IMR-90 (cell line): Measurements from ENCODE around the gene RNPEP. TPM values are rescaled to one million over a fixed set of nuclear protein-coding genes. Genes with fewer than 3 reads are reported as not detected.
A peak's percentile ranks its signal among the peaks of the same experiment; 100 is the strongest.

Source experiments
- ATAC-seq: fragments of 200-7000 bp; cut with Tn5 transposase; 2 replicates; pipeline ENCODE4 v1.9.1; 2020; ENCODE audit warnings: low read depth, mild to moderate bottlenecking, moderate library complexity
- BruUV-seq: library from RNA; stranded (reverse); fragments of 400-500 nt; replicated peaks from 2 replicates; lab custom pipeline; 2021; lab: Mats Ljungman, UMichigan
- CTCF ChIA-PET: fragments of 300-600 bp; formaldehyde crosslinking; extraction: SDS; loops from one replicate; lab custom pipeline; 2021; ENCODE audit warnings: antibody characterized with exemption; lab: Yijun Ruan, JAX
- POLR2A ChIA-PET: fragments of 300-600 bp; sonication (Branson Sonifier 250); formaldehyde crosslinking; loops from one replicate; lab custom pipeline; 2022; ENCODE audit warnings: antibody characterized with exemption; ENCODE audit not compliant: unreplicated experiment; lab: Charles Lee
- DNase-seq: peaks from one replicate; pipeline ENCODE4 v3.0.0; 2013
- H2AFZ ChIP-seq: replicated peaks from 2 replicates; pipeline ENCODE3; 2013; ENCODE audit warnings: low read length, mild to moderate bottlenecking; ENCODE audit not compliant: poor library complexity
- H2AK5ac ChIP-seq: 2 replicates; pipeline ENCODE4 v1.6.1; 2013; ENCODE audit warnings: low read depth, low read length, inconsistent platforms
- H2AK9ac ChIP-seq: replicated peaks from 2 replicates; pipeline ENCODE3; 2013; ENCODE audit warnings: mild to moderate bottlenecking, low read depth, low read length, moderate library complexity; ENCODE audit not compliant: poor library complexity
- H2BK120ac ChIP-seq: 2 replicates; pipeline ENCODE4 v1.6.1; 2013; ENCODE audit warnings: low read depth, low read length, inconsistent platforms
- H2BK15ac ChIP-seq: 3 replicates; pipeline ENCODE4 v1.6.1; 2013; ENCODE audit warnings: low read depth, low read length, inconsistent platforms
- H2BK20ac ChIP-seq: 2 replicates; pipeline ENCODE4 v1.6.1; 2013; ENCODE audit warnings: low read depth, mild to moderate bottlenecking, inconsistent platforms, low read length, moderate library complexity
- H2BK5ac ChIP-seq: 2 replicates; pipeline ENCODE4 v1.6.1; 2013; ENCODE audit warnings: mild to moderate bottlenecking, low read depth, low read length, inconsistent platforms; ENCODE audit not compliant: poor library complexity, severe bottlenecking
- H3K14ac ChIP-seq: replicated peaks from 2 replicates; pipeline ENCODE4 v1.6.1; 2013; ENCODE audit warnings: low read depth, low read length, inconsistent platforms
- H3K18ac ChIP-seq: 2 replicates; pipeline ENCODE4 v1.6.1; 2013; ENCODE audit warnings: low read depth, low read length, control low read depth
- H3K23ac ChIP-seq: 2 replicates; pipeline ENCODE4 v1.6.1; 2013; ENCODE audit warnings: low read depth, low read length, inconsistent platforms
- H3K27ac ChIP-seq: 2 replicates; pipeline ENCODE4 v1.5.1; 2013; ENCODE audit warnings: mild to moderate bottlenecking, control low read depth, low read length; ENCODE audit not compliant: insufficient read depth
- H3K27me3 ChIP-seq: 2 replicates; pipeline ENCODE4 v1.6.1; 2013; ENCODE audit warnings: low read length; ENCODE audit not compliant: control insufficient read depth, insufficient read depth
- H3K36me3 ChIP-seq: 2 replicates; pipeline ENCODE4 v1.6.1; 2013; ENCODE audit warnings: low read length, mixed read lengths; ENCODE audit not compliant: control insufficient read depth, insufficient read depth
- H3K4ac ChIP-seq: 2 replicates; pipeline ENCODE4 v1.6.1; 2013; ENCODE audit warnings: low read depth, low read length, inconsistent platforms
- H3K4me1 ChIP-seq: 2 replicates; pipeline ENCODE4 v1.6.1; 2013; ENCODE audit warnings: low read length, mixed read lengths; ENCODE audit not compliant: control insufficient read depth, insufficient read depth
- H3K4me2 ChIP-seq: 2 replicates; pipeline ENCODE4 v1.6.1; 2013; ENCODE audit warnings: low read depth, mild to moderate bottlenecking, control low read depth, low read length, moderate library complexity
- H3K4me3 ChIP-seq: 2 replicates; pipeline ENCODE4 v1.5.1; 2013; ENCODE audit warnings: low read depth, mild to moderate bottlenecking, control low read depth, low read length, moderate library complexity; ENCODE audit not compliant: insufficient read depth
- H3K56ac ChIP-seq: 2 replicates; pipeline ENCODE4 v1.6.1; 2013; ENCODE audit warnings: low read length, inconsistent platforms; ENCODE audit not compliant: insufficient read depth; ENCODE audit errors: extremely low read depth
- H3K79me1 ChIP-seq, 2 experiments: 2 replicates each; pipeline ENCODE4 v1.6.1; 2013; ENCODE audit warnings: low read length in 2 of 2, inconsistent platforms in 1 of 2, low read depth in 1 of 2
- H3K9ac ChIP-seq: 2 replicates; pipeline ENCODE4 v1.6.1; 2013; ENCODE audit warnings: low read depth, low read length, control low read depth
- H3K9me1 ChIP-seq: 2 replicates; pipeline ENCODE4 v1.6.1; 2013; ENCODE audit warnings: low read length, inconsistent platforms; ENCODE audit not compliant: insufficient read depth
- H3K9me3 ChIP-seq: 2 replicates; pipeline ENCODE4 v1.6.1; 2013; ENCODE audit warnings: low read length; ENCODE audit not compliant: control insufficient read depth, insufficient read depth
- H4K20me1 ChIP-seq: 2 replicates; pipeline ENCODE4 v1.6.1; 2013; ENCODE audit warnings: low read length, inconsistent platforms; ENCODE audit not compliant: insufficient read depth
- H4K5ac ChIP-seq: 2 replicates; pipeline ENCODE4 v1.6.1; 2013; ENCODE audit warnings: mild to moderate bottlenecking, low read depth, low read length, control low read depth
- H4K8ac ChIP-seq, 2 experiments: 2 replicates each; pipeline ENCODE4 v1.6.1; 2013; ENCODE audit warnings: low read depth in 2 of 2, low read length in 2 of 2, control low read depth in 1 of 2, inconsistent platforms in 1 of 2
- H4K91ac ChIP-seq: 2 replicates; pipeline ENCODE4 v1.6.1; 2013; ENCODE audit warnings: low read depth, low read length, inconsistent platforms; ENCODE audit not compliant: insufficient read depth
- CEBPB ChIP-seq: IDR thresholded peaks from 2 replicates; pipeline ENCODE4 v1.6.1; 2012; ENCODE audit warnings: low read depth, low read length, improper control_type of control experiment
- CHD1 ChIP-seq: IDR thresholded peaks from 2 replicates; pipeline ENCODE4 v1.6.1; 2012; ENCODE audit warnings: low read depth, low read length, improper control_type of control experiment
- FOS ChIP-seq: fragments of 150-350 bp; IDR thresholded peaks from 2 replicates; pipeline ENCODE4 v1.6.1; 2016; ENCODE audit warnings: low read depth, low read length
- MAFK ChIP-seq: IDR thresholded peaks from 2 replicates; pipeline ENCODE4 v1.6.1; 2012; ENCODE audit warnings: low read depth, low read length, improper control_type of control experiment
- MAZ ChIP-seq: IDR thresholded peaks from 2 replicates; pipeline ENCODE4 v1.6.1; 2012; ENCODE audit warnings: low read depth, mild to moderate bottlenecking, low read length, improper control_type of control experiment, moderate library complexity, borderline replicate concordance
- MXI1 ChIP-seq: IDR thresholded peaks from 2 replicates; pipeline ENCODE4 v1.6.1; 2012; ENCODE audit warnings: low read depth, mild to moderate bottlenecking, low read length, moderate library complexity, borderline replicate concordance
- NFE2L2 ChIP-seq: fragments of 150-350 bp; IDR thresholded peaks from 2 replicates; pipeline ENCODE4 v1.6.1; 2016; ENCODE audit warnings: low read depth, mild to moderate bottlenecking, low read length
- POLR2A ChIP-seq: IDR thresholded peaks from 2 replicates; pipeline ENCODE4 v1.6.1; 2012; ENCODE audit warnings: mild to moderate bottlenecking, low read depth, low read length
- RAD21 ChIP-seq: IDR thresholded peaks from 2 replicates; pipeline ENCODE4 v1.6.1; 2012; ENCODE audit warnings: low read length, improper control_type of control experiment
- RFX5 ChIP-seq: IDR thresholded peaks from 2 replicates; pipeline ENCODE4 v1.8.0; 2012; ENCODE audit warnings: low read depth, mild to moderate bottlenecking, low read length, moderate library complexity
- SMC3 ChIP-seq: fragments of 150-350 bp; IDR thresholded peaks from 2 replicates; pipeline ENCODE4 v1.6.1; 2016; ENCODE audit warnings: low read depth, mild to moderate bottlenecking, antibody characterized with exemption, low read length, moderate library complexity
- USF2 ChIP-seq: fragments of 150-350 bp; IDR thresholded peaks from 2 replicates; pipeline ENCODE4 v1.6.1; 2017; ENCODE audit warnings: mild to moderate bottlenecking, antibody characterized with exemption, low read length, low read depth
- WGBS, 2 experiments: methylation state at CpG; one replicate each; pipeline versions ENCODE4 v1.1.5 to v1.1.7; 2013; ENCODE audit warnings: missing lambda C conversion rate in 2 of 2; ENCODE audit not compliant: insufficient read length in 1 of 2; ENCODE audit errors: extremely low coverage in 2 of 2; 5-methylcytosine and 5-hydroxymethylcytosine counted together
- dilution Hi-C: fragments of 300-500 bp; cut with HindIII; formaldehyde crosslinking; loops from one replicate; pipeline ENCODE4 v1.14.3; 2018; ENCODE audit warnings: low sequenced_read_pairs; ENCODE audit not compliant: unreplicated experiment
- in situ Hi-C: fragments of 300-500 bp; cut with MboI; formaldehyde crosslinking; loops from 3 replicates; pipeline ENCODE4 v1.14.3; 2019; ENCODE audit warnings: low sequenced_read_pairs, inconsistent platforms, mixed read lengths
- intact Hi-C: fragments of 100-400 bp; cut with micrococcal nuclease; formaldehyde crosslinking; loops from 2 replicates; pipeline ENCODE4 v1.10.0; 2022
- polyA plus RNA-seq, 3 experiments: library from polyadenylated mRNA; depleted of rRNA; stranded (reverse); fragments of >200 nt; gene quantifications; 2 replicates each; pipeline ENCODE4 v1.2.3, GENCODE V29; 2012; ENCODE audit warnings: low replicate concordance in 1 of 3
- total RNA-seq: library from RNA; depleted of rRNA; stranded (reverse); fragments of >200 nt; gene quantifications from 2 replicates; pipeline ENCODE4 v1.2.3, GENCODE V29; 2012
- TF ChIP-seq, protein P1 (sequence below): fragments of 150-350 bp; IDR thresholded peaks from 2 replicates; pipeline ENCODE4 v1.6.1; 2016; ENCODE audit warnings: low read depth, mild to moderate bottlenecking, low read length, moderate library complexity, borderline replicate concordance

RNPEP gene
- total and polyA plus RNA-seq, 2 of the 4 experiments (the other 2 are of a cell fraction): 49.8 to 75.4 TPM

GRCh38 chr1:201942129-201942495, 40.3 kb upstream of the RNPEP start (continued):
- TF ChIP-seq NFE2L2 (no peak), RFX5 (no peak), CHD1 (no peak), USF2 (no peak), CEBPB (no peak)

- no peaks in the 10 kb centered on the region for H3K9me3 ChIP-seq
- DNase-seq: no peak
- H3K9ac ChIP-seq: peak overlapping the region; percentile 94
- no TSS peak for BruUV-seq
- peaks cover 23% of the 10 kb centered on the region for H4K20me1 ChIP-seq
- peak overlapping the region; percentile 57; the same call in 1 of the 2 replicates for H3K23ac ChIP-seq
- peak overlapping the region; percentile 73 for H3K4me2 ChIP-seq
- peak overlapping the region; percentile 29 for H2BK5ac ChIP-seq
- peaks cover 30% of the 10 kb centered on the region for H3K9me1 ChIP-seq
- peak overlapping the region; percentile 9; the same call in 1 of the 2 replicates for H2BK120ac ChIP-seq
- peak overlapping the region; percentile 89 for H3K4ac ChIP-seq
- peak overlapping the region; percentile 95 for H3K14ac ChIP-seq
- dilution Hi-C loops: no loop called here
- H4K91ac ChIP-seq: peak overlapping the region; percentile 25; the same call in 1 of the 2 replicates
- in situ Hi-C loops: no loop called here
- intact Hi-C loops: no loop called here
- peaks cover 5% of the 10 kb centered on the region; the same call in 1 of the 2 replicates for H3K36me3 ChIP-seq
- H3K4me1 ChIP-seq: peaks cover 36% of the 10 kb centered on the region
- no CpG with 5 or more reads among the region's 6 CpGs for WGBS, 2 experiments
- H3K56ac ChIP-seq: no peak overlapping the region
- peak overlapping the region; percentile 10 for H2AK9ac ChIP-seq
- H2BK20ac ChIP-seq: no peak overlapping the region
- H2AFZ ChIP-seq: peak overlapping the region; percentile 23
- peak overlapping the region in 1 of 2 experiments; percentile 28; a peak in 1 of 4 replicates for H4K8ac ChIP-seq
- no peak overlapping the region for H2BK15ac ChIP-seq
- no peaks in the 10 kb centered on the region for H3K27me3 ChIP-seq
- peak overlapping the region; percentile 68; the same call in 1 of the 2 replicates for H2AK5ac ChIP-seq
- H3K18ac ChIP-seq: peak overlapping the region; percentile 5; the same call in 1 of the 2 replicates
- CTCF ChIA-PET: interaction anchor here (1.5 to 3.6 kb wide), 2 partner anchors 10 to 48 kb away, joined by 6 to 27 read pairs; no protein-coding TSS in a partner anchor
- POLR2A ChIA-PET: interaction anchor here (2.9 kb wide), 1 partner anchor 41 kb away, joined by 24 read pairs; no protein-coding TSS in a partner anchor
- 0 out of 2 replicates have a peak overlapping the region, but pooled peaks have one; percentile 17 for H4K5ac ChIP-seq
- peak overlapping the region; percentile 25; the same call in 1 of the 2 replicates for H3K27ac ChIP-seq
- peaks cover 22 to 73% of the 10 kb centered on the region in 2 experiments for H3K79me1 ChIP-seq
- peak overlapping the region; percentile 72 for H3K4me3 ChIP-seq
- ATAC-seq: no peak
- TF ChIP-seq RFX5: no peak
- no peak for TF ChIP-seq RAD21
- no peak for TF ChIP-seq POLR2A
- TF ChIP-seq MXI1: no peak
- TF ChIP-seq FOS: no peak
- TF ChIP-seq, protein P1, sequence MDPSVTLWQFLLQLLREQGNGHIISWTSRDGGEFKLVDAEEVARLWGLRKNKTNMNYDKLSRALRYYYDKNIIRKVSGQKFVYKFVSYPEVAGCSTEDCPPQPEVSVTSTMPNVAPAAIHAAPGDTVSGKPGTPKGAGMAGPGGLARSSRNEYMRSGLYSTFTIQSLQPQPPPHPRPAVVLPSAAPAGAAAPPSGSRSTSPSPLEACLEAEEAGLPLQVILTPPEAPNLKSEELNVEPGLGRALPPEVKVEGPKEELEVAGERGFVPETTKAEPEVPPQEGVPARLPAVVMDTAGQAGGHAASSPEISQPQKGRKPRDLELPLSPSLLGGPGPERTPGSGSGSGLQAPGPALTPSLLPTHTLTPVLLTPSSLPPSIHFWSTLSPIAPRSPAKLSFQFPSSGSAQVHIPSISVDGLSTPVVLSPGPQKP: no peak
- TF ChIP-seq MAFK: no peak
- TF ChIP-seq SMC3: no peak
- TF ChIP-seq NFE2L2: no peak
- TF ChIP-seq MAZ: no peak
Observed at GRCh38 chr1:201944002-201944401, 38.4 kb upstream of the RNPEP start.
